Measurements from ENCODE around the gene EPS15. TPM values are rescaled to one million over a fixed set of nuclear protein-coding genes. Genes with fewer than 3 reads are reported as not detected.

Gene EPS15
- polyA plus RNA-seq, 1 donor (not counting 4 experiments of a cell fraction or from before 2014, with no cell fraction given): 33.2 TPM

GRCh38 chr1:51558375-51558924, 39.4 kb upstream of the EPS15 start:
- Histone ChIP-seq H3K27ac (ENCODE audit: control insufficient read depth, insufficient read depth, low read length) (peak overlapping the region; percentile 85), H3K9me1 (ENCODE audit: control insufficient read depth, extremely low read depth, insufficient read depth, low read length) (no peaks in the 10 kb centered on the region), H2AFZ (ENCODE audit: control insufficient read depth, low read length) (peak overlapping the region; percentile 12), H3K9ac (ENCODE audit: control insufficient read depth, extremely low read depth, insufficient read depth, low read length) (peak overlapping the region; percentile 39), H3K36me3 (ENCODE audit: control insufficient read depth in 2 of 2, extremely low read depth in 1 of 2, insufficient read depth in 2 of 2, low read length in 2 of 2) (no peaks in the 10 kb centered on the region), H4K20me1 (ENCODE audit: control insufficient read depth, extremely low read depth, insufficient read depth, low read length) (no peaks in the 10 kb centered on the region), H3K79me2 (ENCODE audit: control insufficient read depth, insufficient read depth, low read length) (no peaks in the 10 kb centered on the region), H3K4me2 (ENCODE audit: control insufficient read depth, extremely low read depth, insufficient read depth, low read depth, low read length) (peak overlapping the region; percentile 70), H3K9me3 (ENCODE audit: control insufficient read depth, low read depth, low read length) (no peaks in the 10 kb centered on the region), H3K4me3 (ENCODE audit: control insufficient read depth in 2 of 3, extremely low read depth in 1 of 3, insufficient read depth in 2 of 3, low read depth in 1 of 3, low read length in 3 of 3) (peak overlapping the region in 2 of 3 experiments; percentile 16 to 28), H3K27me3 (ENCODE audit: control insufficient read depth, extremely low read depth, insufficient read depth, low read length) (no peaks in the 10 kb centered on the region), H3K4me1 (ENCODE audit: control insufficient read depth, extremely low read depth, insufficient read depth, low read length) (peaks cover 28% of the 10 kb centered on the region)
- FAIRE-seq (peak; percentile 94), DNase-seq (ENCODE audit: low read depth, low spot score) (peak; percentile 88)
- dilution Hi-C loops (cut with MboI; ENCODE audit: extremely low pct_ligation_motif_present, low sequenced_read_pairs): no loop called here
- no peak for TF ChIP-seq EZH2 (IDR thresholded peaks at IDR 0.05; ENCODE audit: low read length)
- no peak for TF ChIP-seq CTCF (optimal IDR thresholded peaks at IDR 0.05 in 1 of 3, IDR thresholded peaks at IDR 0.05 in 1 of 3, conservative IDR thresholded peaks at IDR 0.05 in 1 of 3; ENCODE audit: extremely low read depth in 1 of 3, insufficient read depth in 2 of 3, low read length in 3 of 3)

- no peaks in the 10 kb centered on the region for H3K79me2 ChIP-seq (ENCODE audit: control insufficient read depth, insufficient read depth, low read length)
- no peaks in the 10 kb centered on the region for H3K9me1 ChIP-seq (ENCODE audit: control insufficient read depth, extremely low read depth, insufficient read depth, low read length)
- no peaks in the 10 kb centered on the region for H3K9me3 ChIP-seq (ENCODE audit: control insufficient read depth, low read depth, low read length)
- no peak for DNase-seq (ENCODE audit: low read depth, low spot score)
- no peaks in the 10 kb centered on the region for H3K27me3 ChIP-seq (ENCODE audit: control insufficient read depth, extremely low read depth, insufficient read depth, low read length)
- H3K36me3 ChIP-seq (ENCODE audit: control insufficient read depth in 2 of 2, extremely low read depth in 1 of 2, insufficient read depth in 2 of 2, low read length in 2 of 2): no peaks in the 10 kb centered on the region
- FAIRE-seq: no peak
- H3K4me2 ChIP-seq (ENCODE audit: control insufficient read depth, extremely low read depth, insufficient read depth, low read depth, low read length): no peak overlapping the region
- H4K20me1 ChIP-seq (ENCODE audit: control insufficient read depth, extremely low read depth, insufficient read depth, low read length): no peaks in the 10 kb centered on the region
- peak overlapping the region; percentile 2 for H2AFZ ChIP-seq (ENCODE audit: control insufficient read depth, low read length)
- dilution Hi-C loops (cut with MboI; ENCODE audit: extremely low pct_ligation_motif_present, low sequenced_read_pairs): no loop called here
- H3K27ac ChIP-seq (ENCODE audit: control insufficient read depth, insufficient read depth, low read length): peak overlapping the region; percentile 85
- no peak overlapping the region for H3K4me3 ChIP-seq (ENCODE audit: control insufficient read depth in 2 of 3, extremely low read depth in 1 of 3, insufficient read depth in 2 of 3, low read depth in 1 of 3, low read length in 3 of 3)
- no peak overlapping the region for H3K9ac ChIP-seq (ENCODE audit: control insufficient read depth, extremely low read depth, insufficient read depth, low read length)
- TF ChIP-seq EZH2 (IDR thresholded peaks at IDR 0.05; ENCODE audit: low read length) (no peak), CTCF (optimal IDR thresholded peaks at IDR 0.05 in 1 of 3, IDR thresholded peaks at IDR 0.05 in 1 of 3, conservative IDR thresholded peaks at IDR 0.05 in 1 of 3; ENCODE audit: extremely low read depth in 1 of 3, insufficient read depth in 2 of 3, low read length in 3 of 3) (no peak)
- H3K4me1 ChIP-seq (ENCODE audit: control insufficient read depth, extremely low read depth, insufficient read depth, low read length): peaks cover 28% of the 10 kb centered on the region
Observed at GRCh38 chr1:51557168-51557567, 38.1 kb upstream of the EPS15 start.

Data from keratinocyte (primary cell).